OCI-LY7 (cell line): ENCODE data around the gene TBC1D1.

ENCODE experiments used
- CTCF ChIP-seq: fragments of 200-600 bp; sonication (generic); conservative IDR thresholded peaks from 2 replicates; pipeline ENCODE4 v1.5.1; 2014; ENCODE audit warnings: mild to moderate bottlenecking, antibody characterized with exemption, low read length, moderate library complexity, mixed read lengths
- EZH2phosphoT487 ChIP-seq: fragments of 200-600 bp; sonication (generic); IDR thresholded peaks from 2 replicates; pipeline ENCODE4 v1.6.1; 2018; ENCODE audit warnings: low read depth, borderline replicate concordance, mild to moderate bottlenecking, mixed run types, antibody characterized with exemption, low read length, moderate library complexity, mixed read lengths

DNA sequence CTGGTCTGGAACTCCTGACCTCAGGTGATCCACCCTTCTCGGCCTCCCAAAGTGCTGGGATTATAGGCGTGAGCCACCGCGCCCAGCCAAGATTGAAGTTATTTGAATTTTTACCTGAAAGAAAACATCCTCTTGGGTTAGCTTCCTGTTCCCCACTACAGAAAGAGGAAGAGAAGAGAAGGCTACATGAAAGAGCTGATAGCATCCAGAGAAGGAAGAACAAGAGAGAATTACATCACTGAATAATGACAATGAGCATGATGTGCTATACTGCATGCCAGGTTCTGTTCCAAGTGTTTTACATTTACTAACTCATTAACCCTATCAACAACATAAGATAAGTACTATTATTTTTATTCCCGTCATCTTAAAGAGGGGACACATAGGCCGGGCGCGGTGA, 11.5 kb upstream of the TBC1D1 start:
- TF ChIP-seq EZH2phosphoT487: no peak
- no peak for TF ChIP-seq CTCF
